Activated naive CD4-positive, alpha-beta T cell treated with anti-CD3 and anti-CD28 coated beads, Interleukin-2, amount 10 ng/mL, durations not matched to agents 7 days and 5 days (primary cell): Measurements from ENCODE around the gene CBY3.
"Not testable (repeated sequence)": the region's sequence is repeated elsewhere in the genome, so short reads cannot be mapped to it uniquely, and the experiment has no call there.

Experiments
- CTCF ChIA-PET: fragments of 350-600 bp; sonication (Branson Sonifier 250); formaldehyde crosslinking; loops from one replicate; lab custom pipeline; 2021; ENCODE audit warnings: antibody characterized with exemption; lab: Charles Lee
- DNase-seq: peaks from one replicate; pipeline ENCODE4 v3.0.0-alpha.2; 2020
- H3K27ac Mint-ChIP-seq: one replicate; pipeline ENCODE4 v1.8.0; 2021; ENCODE audit warnings: mild to moderate bottlenecking, moderate library complexity, mixed read lengths
- H3K27me3 Mint-ChIP-seq: one replicate; pipeline ENCODE4 v1.8.0; 2021; ENCODE audit warnings: mild to moderate bottlenecking, mixed read lengths
- H3K36me3 Mint-ChIP-seq: one replicate; pipeline ENCODE4 v1.8.0; 2021; ENCODE audit warnings: mixed read lengths
- H3K4me1 Mint-ChIP-seq: one replicate; pipeline ENCODE4 v1.8.0; 2021; ENCODE audit warnings: mixed read lengths
- H3K4me3 Mint-ChIP-seq: one replicate; pipeline ENCODE4 v1.8.0; 2021; ENCODE audit warnings: mild to moderate bottlenecking, moderate library complexity, mixed read lengths
- H3K9me3 Mint-ChIP-seq: one replicate; pipeline ENCODE4 v1.8.0; 2021; ENCODE audit warnings: mixed read lengths

The CBY3 gene

DNA sequence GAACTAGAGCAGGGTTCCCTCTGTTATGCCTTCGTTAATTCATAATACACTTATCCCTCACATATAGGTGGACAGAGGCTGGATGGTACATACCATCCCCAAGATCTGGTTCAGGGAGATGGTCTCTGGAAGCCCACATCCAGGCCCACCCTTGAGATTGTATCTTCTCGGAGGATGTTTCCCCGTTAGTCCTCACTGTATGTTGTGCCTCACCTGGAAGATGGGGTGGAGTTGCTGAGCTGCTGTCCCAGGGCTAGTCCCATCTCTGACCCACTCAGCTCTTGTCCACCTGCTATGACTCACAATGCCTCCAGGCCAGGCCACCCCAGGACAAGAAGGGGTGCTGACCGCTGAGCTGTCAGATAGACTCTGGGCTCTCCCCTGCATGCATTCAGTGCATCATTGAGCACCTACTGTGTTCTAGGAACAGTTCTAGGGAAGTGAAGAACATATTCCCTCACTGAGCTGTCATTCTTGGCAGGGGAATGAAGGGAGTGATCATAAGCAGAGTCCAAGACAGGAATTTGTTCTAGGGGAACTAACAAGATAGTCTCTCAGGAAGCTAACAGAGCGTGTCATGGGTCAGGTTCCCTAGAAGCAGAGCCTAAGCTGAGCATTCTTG is at the start of gene CBY3:
Gene CBY3, minus strand, starts transcription at position 255 of the 622 bp plus-strand sequence. Its CDS starts 116 bp downstream, at position 139.
- peak within 1 kb of the TSS; percentile 53 for H3K4me3 Mint-ChIP-seq
- no peak for DNase-seq

DNA sequence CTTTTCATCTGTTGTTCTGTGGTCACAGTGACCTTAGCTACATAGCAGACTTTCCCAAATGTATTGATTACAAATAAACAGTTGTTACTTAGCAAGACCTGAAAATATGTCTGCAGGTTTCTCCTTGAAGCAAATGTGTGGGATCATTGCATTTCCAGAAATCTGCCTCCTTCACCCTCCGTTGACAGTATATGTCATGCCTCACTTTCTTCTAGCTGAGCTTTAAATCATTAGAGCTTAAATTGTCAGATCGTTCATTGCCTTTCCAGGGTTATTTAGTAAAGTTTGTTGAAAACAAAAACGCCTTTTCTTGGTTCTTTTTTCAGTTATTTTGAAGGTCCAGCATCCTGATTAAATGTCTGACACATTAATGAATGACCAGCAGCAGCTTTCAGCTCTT is 49.5 kb upstream of the CBY3 start:
- Mint-ChIP-seq H3K27me3 (no peaks in the 10 kb centered on the region), H3K4me3 (no peak overlapping the region), H3K4me1 (peaks cover 27% of the 10 kb centered on the region), H3K9me3 (no peaks in the 10 kb centered on the region), H3K27ac (no peak overlapping the region), H3K36me3 (peaks cover 50% of the 10 kb centered on the region)
- DNase-seq = no peak
- CTCF ChIA-PET = interaction anchor here (1.3 to 1.9 kb wide), 3 partner anchors 9 to 31 kb away, joined by 3 to 4 read pairs (median 4); no protein-coding TSS in a partner anchor

More for the DNA sequence above, at the start of gene CBY3:
- no peaks in the 10 kb centered on the region for H3K9me3 Mint-ChIP-seq
- peaks cover 24% of the 10 kb centered on the region for H3K36me3 Mint-ChIP-seq
- no peaks in the 10 kb centered on the region for H3K27me3 Mint-ChIP-seq
- CTCF ChIA-PET = interaction anchor here (0.6 to 1.5 kb wide), 3 partner anchors 10 to 57 kb away, joined by 3 to 4 read pairs (median 3); partner anchors contain the start of gene HNRNPH1
- H3K4me1 Mint-ChIP-seq = peaks cover 42% of the 10 kb centered on the region
- peak within 1 kb of the TSS; percentile 15 for H3K27ac Mint-ChIP-seq

DNA sequence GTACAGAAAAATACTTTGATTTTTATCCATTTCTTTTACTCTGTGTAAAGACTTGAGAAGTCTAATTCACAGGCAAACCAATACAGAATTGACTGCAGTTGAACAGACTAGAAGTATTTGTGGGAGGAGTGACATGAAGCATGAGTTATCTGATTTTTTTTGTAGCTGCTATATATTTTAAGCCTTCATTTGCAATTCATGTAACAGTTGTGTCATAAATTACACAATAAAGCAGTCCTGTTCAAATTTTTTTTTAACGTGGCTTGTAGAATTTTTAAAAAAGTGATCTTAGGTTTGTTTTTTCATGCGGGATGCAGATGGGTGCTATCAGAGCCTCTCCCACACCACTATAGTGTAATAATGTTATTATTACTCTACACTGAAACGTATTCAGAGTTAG is 48.9 kb upstream of the CBY3 start:
- Mint-ChIP-seq H3K27ac (no peak overlapping the region), H3K4me1 (peaks cover 24% of the 10 kb centered on the region), H3K9me3 (no peaks in the 10 kb centered on the region), H3K4me3 (no peak overlapping the region), H3K36me3 (peaks cover 50% of the 10 kb centered on the region), H3K27me3 (no peaks in the 10 kb centered on the region)
- no peak for DNase-seq
- CTCF ChIA-PET = interaction anchor here (1.3 to 1.9 kb wide), 3 partner anchors 9 to 30 kb away, joined by 3 to 4 read pairs (median 4); no protein-coding TSS in a partner anchor

DNA sequence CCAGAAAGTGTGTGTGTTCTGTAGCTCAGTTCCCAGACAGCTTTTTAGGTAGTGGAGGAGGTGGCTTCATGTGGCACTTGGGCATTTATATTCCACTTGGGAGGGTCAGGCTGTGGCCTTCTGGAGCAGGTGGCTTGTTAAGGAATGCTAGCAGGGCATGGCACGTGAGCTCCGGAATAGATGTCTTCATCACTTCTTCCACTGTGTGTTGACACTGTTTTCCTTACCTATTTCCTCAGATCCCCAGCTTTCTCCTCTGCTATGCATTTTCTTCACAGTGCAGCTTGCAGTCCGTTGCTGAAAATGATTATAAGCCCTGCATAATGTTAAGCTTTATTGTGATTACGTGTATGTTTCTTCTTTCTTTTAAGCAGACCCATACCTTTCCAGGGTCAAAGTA is 48.5 kb upstream of the CBY3 start:
- Mint-ChIP-seq H3K4me3 (no peak overlapping the region), H3K36me3 (peaks cover 51% of the 10 kb centered on the region), H3K27me3 (no peaks in the 10 kb centered on the region), H3K9me3 (no peaks in the 10 kb centered on the region), H3K27ac (no peak overlapping the region), H3K4me1 (peaks cover 20% of the 10 kb centered on the region)
- CTCF ChIA-PET = interaction anchor here (1.3 to 1.9 kb wide), 3 partner anchors 8 to 30 kb away, joined by 3 to 4 read pairs (median 4); no protein-coding TSS in a partner anchor
- no peak for DNase-seq

DNA sequence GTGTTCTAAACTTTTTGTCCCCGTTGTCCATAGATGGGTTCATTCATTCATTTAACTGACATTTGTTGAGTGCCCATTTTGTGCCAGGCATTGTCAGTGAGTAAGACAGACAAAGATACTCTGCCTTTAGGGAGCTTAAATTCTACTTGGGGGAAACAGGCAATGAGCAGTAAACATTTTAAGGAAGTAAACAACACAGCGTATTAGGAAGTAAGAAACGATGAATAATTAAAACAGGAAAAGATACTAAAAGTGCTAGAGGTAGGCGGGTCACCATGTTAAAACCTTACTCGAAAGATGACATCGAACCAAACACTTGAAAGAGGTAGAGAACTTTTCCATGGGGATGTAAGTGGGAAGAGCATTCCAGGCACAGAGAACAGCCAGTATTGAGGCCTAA is 46.3 kb upstream of the CBY3 start:
- DNase-seq = no peak
- Mint-ChIP-seq H3K9me3 (no peaks in the 10 kb centered on the region), H3K4me1 (peaks cover 11% of the 10 kb centered on the region), H3K27me3 (no peaks in the 10 kb centered on the region), H3K36me3 (peaks cover 65% of the 10 kb centered on the region), H3K27ac (peak overlapping the region; percentile 13), H3K4me3 (no peak overlapping the region)
- CTCF ChIA-PET = no interaction called here

DNA sequence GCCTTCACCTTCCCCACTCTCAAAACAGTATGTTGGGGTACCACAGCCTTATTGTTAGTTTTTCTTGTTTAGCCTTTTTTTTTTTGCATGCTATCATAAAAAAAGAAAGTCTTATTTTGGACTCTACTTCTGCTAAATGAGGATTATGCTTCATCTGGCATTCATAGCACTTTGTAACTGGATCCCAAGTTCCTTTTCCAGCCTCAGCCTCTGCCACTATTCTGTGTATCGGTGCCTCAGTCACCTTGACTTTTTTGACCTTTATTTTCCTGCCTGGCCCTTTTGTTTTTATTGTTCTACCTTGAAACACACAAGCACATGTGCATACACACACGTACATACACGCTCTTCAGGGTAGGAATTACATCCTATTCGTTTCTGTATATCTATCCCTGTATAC is 43.3 kb upstream of the CBY3 start:
- H3K4me3 Mint-ChIP-seq = no peak overlapping the region
- no peak overlapping the region for H3K27ac Mint-ChIP-seq
- no peak for DNase-seq
- no peaks in the 10 kb centered on the region for H3K9me3 Mint-ChIP-seq
- peaks cover 58% of the 10 kb centered on the region for H3K36me3 Mint-ChIP-seq
- CTCF ChIA-PET = no interaction called here
- no peaks in the 10 kb centered on the region for H3K4me1 Mint-ChIP-seq
- H3K27me3 Mint-ChIP-seq = no peaks in the 10 kb centered on the region

DNA sequence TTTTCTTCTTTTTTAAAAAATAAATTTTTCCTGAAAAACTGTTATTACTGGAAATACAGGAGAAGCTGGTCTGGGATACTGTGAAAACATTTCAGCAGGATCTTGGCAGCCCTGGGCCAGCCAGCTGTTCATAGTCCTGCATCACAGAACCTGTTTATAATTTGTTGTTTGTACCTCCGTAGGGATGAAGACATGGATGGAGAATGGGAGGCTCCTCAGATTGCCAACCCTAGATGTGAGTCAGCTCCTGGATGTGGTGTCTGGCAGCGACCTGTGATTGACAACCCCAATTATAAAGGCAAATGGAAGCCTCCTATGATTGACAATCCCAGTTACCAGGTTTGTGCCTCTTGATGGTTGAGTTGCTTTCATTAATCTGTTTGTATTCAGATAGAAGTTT is 39.4 kb upstream of the CBY3 start:
- Mint-ChIP-seq H3K27ac (no peak overlapping the region), H3K4me1 (peaks cover 3% of the 10 kb centered on the region), H3K9me3 (no peaks in the 10 kb centered on the region), H3K4me3 (no peak overlapping the region), H3K27me3 (no peaks in the 10 kb centered on the region), H3K36me3 (peaks cover 64% of the 10 kb centered on the region)
- CTCF ChIA-PET = interaction anchor here (1.6 kb wide), 1 partner anchor 9 kb away, joined by 4 read pairs; no protein-coding TSS in a partner anchor
- no peak for DNase-seq

DNA sequence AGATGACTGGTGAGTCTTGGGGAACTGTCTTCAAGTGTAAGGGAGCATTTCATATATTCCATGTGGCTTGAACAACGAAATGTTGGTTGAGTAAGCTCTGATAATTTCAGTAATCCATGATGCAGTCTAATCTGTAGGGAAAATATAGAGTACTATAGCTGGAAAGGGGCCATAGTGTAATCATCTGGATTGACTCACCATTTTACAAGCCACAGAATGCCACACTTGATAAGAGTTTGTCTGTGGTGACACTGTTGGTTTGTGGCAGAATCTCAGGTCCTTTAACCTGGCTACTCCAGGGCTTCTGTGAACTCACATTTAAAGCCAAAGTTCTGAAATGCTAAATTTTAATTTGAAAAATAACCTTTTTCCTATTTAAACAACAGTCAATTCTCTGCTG is 35.5 kb upstream of the CBY3 start:
- no peak overlapping the region for H3K27ac Mint-ChIP-seq
- no peaks in the 10 kb centered on the region for H3K9me3 Mint-ChIP-seq

DNA sequence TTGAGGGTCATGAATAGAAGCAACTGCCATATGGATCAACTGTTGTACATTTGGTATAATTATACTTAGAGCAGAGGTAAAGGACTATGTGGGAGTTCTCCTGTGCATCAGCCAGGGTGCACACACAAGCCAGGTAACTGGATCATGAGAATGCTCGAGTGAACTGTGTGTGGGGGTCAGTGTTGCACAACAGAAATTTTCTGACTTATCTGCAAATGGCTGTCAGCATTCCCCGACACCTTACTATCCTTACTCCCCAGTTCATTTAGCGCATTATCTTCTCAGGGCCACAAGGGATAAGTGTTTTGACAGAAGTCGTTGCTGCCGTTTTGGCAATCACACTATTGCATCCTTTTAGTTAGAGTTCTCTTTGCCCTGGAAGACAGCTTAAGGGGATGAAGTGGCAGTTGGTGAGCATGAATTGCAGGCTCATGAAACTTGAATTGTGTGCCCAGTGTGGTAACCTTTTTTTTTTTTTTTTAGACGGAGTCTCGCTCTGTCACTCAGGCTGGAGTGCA is 19.6 kb upstream of the CBY3 start:
- Mint-ChIP-seq H3K9me3 (no peaks in the 10 kb centered on the region), H3K27ac (peak overlapping the region; percentile 98), H3K4me1 (peaks cover 54% of the 10 kb centered on the region), H3K4me3 (peak overlapping the region; percentile 91), H3K27me3 (no peaks in the 10 kb centered on the region), H3K36me3 (peaks cover 38% of the 10 kb centered on the region)
- no peak for DNase-seq
- CTCF ChIA-PET = interaction anchor here (1.2 kb wide), 1 partner anchor 29 kb away, joined by 4 read pairs; no protein-coding TSS in a partner anchor

More for the DNA sequence above, 35.5 kb upstream of the CBY3 start:
- H3K4me3 Mint-ChIP-seq = no peak overlapping the region
- CTCF ChIA-PET = no interaction called here
- no peaks in the 10 kb centered on the region for H3K27me3 Mint-ChIP-seq
- H3K36me3 Mint-ChIP-seq = peaks cover 51% of the 10 kb centered on the region
- peaks cover 3% of the 10 kb centered on the region for H3K4me1 Mint-ChIP-seq
- no peak for DNase-seq

DNA sequence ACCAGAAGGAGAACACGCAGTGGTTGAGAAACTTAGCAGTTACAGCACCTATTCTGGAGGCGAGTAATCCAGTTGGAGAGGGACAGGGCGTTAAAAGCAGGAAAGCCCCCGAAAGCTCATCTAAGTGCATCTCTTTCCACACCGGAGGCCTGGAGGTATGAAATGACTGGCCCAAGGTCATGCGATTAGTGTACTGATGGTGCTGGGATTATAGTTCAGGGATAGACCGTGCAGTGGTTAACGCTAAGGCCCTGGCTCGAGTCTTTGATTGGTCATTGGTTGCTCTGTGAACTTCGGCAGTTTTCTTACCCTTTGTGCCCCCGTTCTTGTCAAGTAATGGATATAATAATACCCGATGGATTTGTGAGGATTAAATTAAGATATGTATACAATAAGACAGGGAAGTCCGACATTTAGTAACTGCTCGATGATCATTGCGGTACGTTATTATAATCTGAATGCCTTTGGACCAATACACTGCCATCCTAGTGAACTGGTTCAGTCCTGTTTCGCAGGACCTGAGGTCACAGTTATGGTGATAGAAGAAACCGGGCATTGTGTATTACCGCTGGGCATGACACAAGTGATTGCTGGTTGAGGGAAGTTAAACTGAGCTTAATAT is 18.9 kb upstream of the CBY3 start:
- H3K27ac Mint-ChIP-seq = peak overlapping the region; percentile 98
- peak overlapping the region; percentile 91 for H3K4me3 Mint-ChIP-seq
- no peaks in the 10 kb centered on the region for H3K9me3 Mint-ChIP-seq
- peak; percentile 39 for DNase-seq
- H3K27me3 Mint-ChIP-seq = no peaks in the 10 kb centered on the region
- peaks cover 35% of the 10 kb centered on the region for H3K36me3 Mint-ChIP-seq
- CTCF ChIA-PET = interaction anchor here (1.2 kb wide), 1 partner anchor 30 kb away, joined by 4 read pairs; no protein-coding TSS in a partner anchor
- H3K4me1 Mint-ChIP-seq = peaks cover 50% of the 10 kb centered on the region

DNA sequence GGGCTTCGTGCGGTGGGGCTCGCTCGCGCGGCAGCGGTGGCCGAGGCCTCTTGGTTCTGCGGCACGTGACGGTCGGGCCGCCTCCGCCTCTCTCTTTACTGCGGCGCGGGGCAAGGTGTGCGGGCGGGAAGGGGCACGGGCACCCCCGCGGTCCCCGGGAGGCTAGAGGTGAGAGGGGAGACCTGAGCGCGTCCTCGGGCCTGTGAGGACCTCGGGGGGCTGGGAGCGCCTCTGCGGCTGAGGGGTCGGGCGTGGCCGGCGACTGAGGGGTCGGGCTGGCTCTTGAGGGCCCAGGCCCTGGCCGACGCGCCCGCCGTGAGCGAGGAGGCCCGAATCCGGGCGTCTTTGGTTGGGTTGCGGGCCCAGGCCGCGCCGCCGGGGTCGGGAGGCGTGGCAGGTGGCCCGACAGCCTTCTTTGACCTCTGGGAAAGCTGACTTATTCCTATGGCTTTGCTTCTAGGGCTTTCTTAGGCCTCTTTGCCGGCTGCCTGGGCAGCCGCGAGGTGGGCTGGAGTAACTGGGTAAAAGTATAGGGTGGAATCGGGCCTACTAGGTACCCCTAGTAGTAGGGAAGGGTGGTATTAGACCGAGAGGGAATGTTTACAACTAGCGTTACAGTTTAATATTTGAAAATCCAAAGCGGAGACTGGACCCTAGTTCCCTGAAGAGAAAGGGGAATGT is 18.2 kb upstream of the CBY3 start, which contains the start of gene CANX:
Gene CANX, plus strand, starts transcription at position 33 of the 681 bp plus-strand sequence. CDS start 6,715 bp downstream, outside the sequence.
- H3K27me3 Mint-ChIP-seq = no peaks in the 10 kb centered on the region
- no peaks in the 10 kb centered on the region for H3K9me3 Mint-ChIP-seq
- H3K36me3 Mint-ChIP-seq = peaks cover 37% of the 10 kb centered on the region
- CTCF ChIA-PET = interaction anchor here (1.2 kb wide), 1 partner anchor 31 kb away, joined by 4 read pairs; no protein-coding TSS in a partner anchor
- H3K4me1 Mint-ChIP-seq = peaks cover 50% of the 10 kb centered on the region
- peak within 1 kb of the TSS; percentile 98 for H3K27ac Mint-ChIP-seq
- no peak for DNase-seq
- peak within 1 kb of the TSS; percentile 91 for H3K4me3 Mint-ChIP-seq

DNA sequence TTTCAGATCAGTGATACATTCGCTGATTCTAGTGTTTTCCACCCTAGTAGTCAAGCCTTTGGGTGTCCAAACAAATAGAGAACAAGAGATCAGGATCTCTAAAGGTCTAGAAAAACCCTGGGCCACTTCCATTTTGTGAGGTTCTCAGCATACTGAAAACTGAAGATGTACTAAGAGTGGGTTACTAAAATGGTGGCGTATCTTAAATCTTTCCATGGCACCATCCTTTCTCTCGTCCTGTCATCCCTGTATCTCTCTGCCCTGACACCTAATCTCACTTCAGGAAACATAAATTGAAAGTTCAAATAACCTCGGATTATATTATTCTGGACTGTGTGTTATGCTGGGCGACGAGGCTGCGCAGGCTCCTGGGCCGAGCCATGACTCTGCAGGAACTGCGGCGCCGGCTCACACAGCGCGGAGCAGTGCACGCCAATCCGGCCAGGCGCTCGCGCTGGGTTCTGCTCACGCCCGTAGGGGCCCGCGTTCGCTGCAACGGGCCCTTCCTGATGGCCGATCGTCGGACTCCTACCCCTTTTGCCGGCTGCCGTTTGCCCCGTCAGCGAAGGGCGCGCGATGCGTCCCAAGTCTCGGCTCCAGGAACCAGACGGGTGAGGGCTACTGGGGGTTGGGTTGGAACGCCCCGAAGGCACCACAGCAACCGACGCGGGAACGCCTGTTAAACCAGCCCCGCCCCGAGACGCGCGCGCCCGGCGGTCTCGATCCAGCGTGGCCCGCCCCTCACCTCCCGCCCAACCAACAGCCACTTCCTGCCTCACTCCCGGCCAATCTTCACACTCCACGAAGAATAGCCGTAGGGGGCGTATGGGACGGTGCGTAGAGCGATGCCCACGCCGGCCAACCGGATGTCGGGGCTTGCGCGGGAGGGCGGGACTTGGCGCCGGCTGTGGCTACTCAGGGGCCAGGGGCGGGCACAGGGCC is 17.4 kb upstream of the CBY3 start:
- H3K4me1 Mint-ChIP-seq = peaks cover 42% of the 10 kb centered on the region
- CTCF ChIA-PET = interaction anchor here (2.1 kb wide), 1 partner anchor 19 kb away, joined by 10 read pairs; no protein-coding TSS in a partner anchor
- no peaks in the 10 kb centered on the region for H3K27me3 Mint-ChIP-seq
- H3K36me3 Mint-ChIP-seq = peaks cover 28% of the 10 kb centered on the region
- peak overlapping the region; percentile 91 for H3K4me3 Mint-ChIP-seq
- H3K27ac Mint-ChIP-seq = peak overlapping the region; percentile 98
- peak; percentile 99 for DNase-seq
- H3K9me3 Mint-ChIP-seq = no peaks in the 10 kb centered on the region

DNA sequence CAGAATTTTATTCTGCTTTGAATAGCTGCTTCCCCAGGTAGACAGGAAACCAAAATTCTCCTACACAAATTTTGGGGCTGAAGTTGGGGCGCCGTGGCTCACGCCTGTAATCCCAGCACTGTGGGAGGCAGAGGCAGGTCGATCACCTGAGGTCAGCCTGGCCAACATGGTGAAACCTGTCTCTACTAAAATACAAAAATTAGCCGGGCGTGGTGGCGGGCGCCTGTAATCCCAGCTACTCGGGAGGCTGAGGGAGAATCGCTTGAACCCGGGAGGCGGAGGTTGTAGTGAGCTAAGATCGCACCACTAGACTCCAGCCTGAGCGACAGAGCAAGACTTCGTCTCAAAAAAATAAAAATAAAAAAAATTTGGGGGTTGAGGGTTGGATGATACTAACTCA is 16.7 kb upstream of the CBY3 start:
- peak overlapping the region; percentile 98 for H3K27ac Mint-ChIP-seq
- DNase-seq, H3K27me3 Mint-ChIP-seq, H3K9me3 Mint-ChIP-seq: not testable (repeated sequence)
- H3K4me3 Mint-ChIP-seq = peak overlapping the region; percentile 91
- CTCF ChIA-PET = interaction anchor here (2.1 kb wide), 1 partner anchor 18 kb away, joined by 10 read pairs; no protein-coding TSS in a partner anchor
- H3K4me1 Mint-ChIP-seq = peaks cover 36% of the 10 kb centered on the region
- H3K36me3 Mint-ChIP-seq = peaks cover 24% of the 10 kb centered on the region
